ENCODE results near the gene PAPPA2. TPM values are rescaled to one million over a fixed set of nuclear protein-coding genes. Genes with fewer than 3 reads are reported as not detected.

Gene PAPPA2
- total and polyA plus RNA-seq, 2 of the 8 experiments (the other 6 are each of a cell fraction or from before 2014, with no cell fraction given), result 0.08 to 0.88 TPM

DNA sequence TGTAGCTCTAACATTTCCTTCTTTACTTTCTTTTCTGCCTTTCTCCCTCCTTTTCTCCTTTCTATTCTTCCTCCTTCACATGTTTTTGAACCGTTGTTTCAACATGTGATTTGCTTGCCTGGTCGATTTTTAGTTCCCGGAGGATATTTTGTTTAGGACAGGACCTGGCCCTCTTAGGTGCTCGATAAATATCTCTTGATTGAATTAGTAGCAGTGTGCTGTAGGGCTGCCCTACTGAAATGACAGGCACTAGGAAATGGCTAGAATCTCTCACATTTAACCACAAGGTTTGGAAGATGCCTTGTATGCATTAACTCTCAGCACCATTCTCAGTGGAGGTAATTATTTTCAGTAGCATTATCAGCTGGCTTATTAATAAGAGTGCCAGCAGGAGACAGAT lies 305.6 kb downstream of the PAPPA2 start:
- H2BK20ac ChIP-seq (ENCODE audit: low read length), result no peak overlapping the region
- H2AFZ ChIP-seq (ENCODE audit: low read length), result no peak overlapping the region
- no peak overlapping the region for H3K9ac ChIP-seq (replicated peaks in 1 of 4; ENCODE audit: extremely low read depth in 1 of 4, low read depth in 3 of 4, low read length in 3 of 4)
- FAIRE-seq, result no peak
- no peaks in the 10 kb centered on the region for H3K79me2 ChIP-seq (ENCODE audit: control insufficient read depth in 1 of 2, insufficient read depth in 2 of 2, low read length in 2 of 2)
- H3K4ac ChIP-seq (replicated peaks; ENCODE audit: insufficient read length, low read depth, low read length), result no peak overlapping the region
- H3K4me1 ChIP-seq (replicated peaks in 1 of 4; ENCODE audit: control insufficient read depth in 3 of 4, insufficient read depth in 4 of 4, low read length in 3 of 4), result no peaks in the 10 kb centered on the region
- H3K23ac ChIP-seq (ENCODE audit: insufficient read length), result no peak overlapping the region
- H2BK120ac ChIP-seq (replicated peaks; ENCODE audit: low read depth, low read length), result no peak overlapping the region
- no peak overlapping the region for H3K56ac ChIP-seq (replicated peaks; ENCODE audit: insufficient read length, low read depth, low read length)
- WGBS, 2 experiments (ENCODE audit: extremely low coverage in 1 of 2, insufficient coverage in 1 of 2, insufficient read length in 1 of 2, insufficient replicate concordance in 2 of 2, low coverage in 1 of 2, low lambda C conversion rate in 2 of 2, missing lambda C conversion rate in 1 of 2), result 86% methylated on average over 4 of the region's 4 CpGs; no CpG with 5 or more reads in 1 of the 2 experiments
- no peak for DNase-seq (ENCODE audit: low read depth in 1 of 2, low spot score in 2 of 2)
- no peak overlapping the region for H4K8ac ChIP-seq (ENCODE audit: extremely low read depth, insufficient read depth, low read length)
- TF ChIP-seq SP1 (IDR thresholded peaks at IDR 0.05; ENCODE audit: low read depth, low read length) (no peak), EP300 (IDR thresholded peaks at IDR 0.05; ENCODE audit: borderline replicate concordance in 1 of 2, low read depth in 2 of 2, low read length in 2 of 2) (no peak), SRF (IDR thresholded peaks at IDR 0.05; ENCODE audit: low read depth, low read length) (no peak), JUN (IDR thresholded peaks at IDR 0.05; ENCODE audit: low read depth, low read length) (no peak), BACH1 (IDR thresholded peaks at IDR 0.05; ENCODE audit: low read length) (no peak), SAP30 (IDR thresholded peaks at IDR 0.05; ENCODE audit: insufficient read depth, insufficient replicate concordance, low read length) (no peak), FOSL1 (IDR thresholded peaks at IDR 0.05; ENCODE audit: insufficient read depth, low read depth, low read length) (no peak)
- H3K27ac ChIP-seq (ENCODE audit: low read depth, low read length), result no peak overlapping the region
- H4K20me1 ChIP-seq (replicated peaks in 1 of 2; ENCODE audit: control insufficient read depth in 1 of 2, insufficient read depth in 2 of 2, low read length in 2 of 2), result no peaks in the 10 kb centered on the region
- no peak overlapping the region for H2BK5ac ChIP-seq (ENCODE audit: low read depth, low read length)
- H3K18ac ChIP-seq (ENCODE audit: extremely low read depth, low read length), result no peak overlapping the region
- H3K4me3 ChIP-seq (ENCODE audit: extremely low read depth in 1 of 4, insufficient read depth in 2 of 4, low read depth in 3 of 4, low read length in 4 of 4), result no peak overlapping the region
- no peaks in the 10 kb centered on the region for H3K9me3 ChIP-seq (ENCODE audit: insufficient read depth in 2 of 2, low read depth in 1 of 2, low read length in 1 of 2)
- H4K5ac ChIP-seq (ENCODE audit: insufficient read length, low read depth, low read length), result no peak overlapping the region
- no peak overlapping the region for H2AK5ac ChIP-seq (ENCODE audit: low read depth, low read length)
- no peak overlapping the region for H2BK12ac ChIP-seq (ENCODE audit: low read depth, low read length)
- no peak overlapping the region for H3K4me2 ChIP-seq (ENCODE audit: insufficient read depth in 1 of 2, low read depth in 2 of 2, low read length in 2 of 2)
- no peak overlapping the region for H2BK15ac ChIP-seq (ENCODE audit: low read length)
- no peak overlapping the region for H4K91ac ChIP-seq (replicated peaks; ENCODE audit: insufficient read length, low read length)
- no peaks in the 10 kb centered on the region for H3K27me3 ChIP-seq (replicated peaks in 1 of 4; ENCODE audit: control insufficient read depth in 3 of 4, extremely low read depth in 1 of 4, insufficient read depth in 3 of 4, low read length in 3 of 4)
- no peak overlapping the region for H3K14ac ChIP-seq (ENCODE audit: insufficient read length)
- H3K23me2 ChIP-seq (ENCODE audit: low read depth, low read length), result no peaks in the 10 kb centered on the region
- H3K79me1 ChIP-seq (ENCODE audit: low read depth, low read length), result no peaks in the 10 kb centered on the region
- POLR2A ChIA-PET (ENCODE audit: partially characterized antibody), result no interaction called here
- CTCF ChIA-PET (ENCODE audit: partially characterized antibody), result interaction anchor here (3.1 kb wide), 1 partner anchor 112 kb away, joined by 14 read pairs; no protein-coding TSS in a partner anchor
- H3K36me3 ChIP-seq (ENCODE audit: control insufficient read depth in 2 of 4, insufficient read depth in 4 of 4, low read length in 3 of 4), result no peaks in the 10 kb centered on the region
